Limb (tissue), 2 donors: Measurements from ENCODE around the gene HSF5.
"Not testable (repeated sequence)": the region's sequence is repeated elsewhere in the genome, so short reads cannot be mapped to it uniquely, and the experiment has no call there.

Source experiments
- DNase-seq, 2 donors: peaks; one replicate each; pipeline ENCODE4 v3.0.0-alpha.2; 2016; ENCODE audit errors: extremely low spot score in 2 of 2

Gene HSF5

GRCh38 chr17:58516644-58517377, 28.6 kb upstream of the HSF5 start:
- no peak for DNase-seq

GRCh38 chr17:58515286-58515685, 27.1 kb upstream of the HSF5 start:
- DNase-seq: no peak

- no peak for DNase-seq
Measured at GRCh38 chr17:58514770-58515157, 26.6 kb upstream of the HSF5 start.

- peak; percentile 84 to 89 for DNase-seq
Measured at GRCh38 chr17:58513965-58514769, 26.0 kb upstream of the HSF5 start, which contains the start of gene MTMR4. TSS of gene MTMR4 (minus strand) at chr17:58514638. CDS start at chr17:58514407, 231 bp downstream.

GRCh38 chr17:58513267-58513964, 25.2 kb upstream of the HSF5 start:
- no peak for DNase-seq

- DNase-seq: no peak
Measured at GRCh38 chr17:58510075-58510474, 21.9 kb upstream of the HSF5 start.

- no peak for DNase-seq
Measured at GRCh38 chr17:58508341-58509067, 20.3 kb upstream of the HSF5 start.

GRCh38 chr17:58507123-58507634, 19.0 kb upstream of the HSF5 start:
- no peak for DNase-seq

- DNase-seq: no peak
Measured at GRCh38 chr17:58506354-58507080, 18.3 kb upstream of the HSF5 start.

- DNase-seq: no peak
Measured at GRCh38 chr17:58504826-58505351, 16.7 kb upstream of the HSF5 start.

GRCh38 chr17:58503866-58504265, 15.7 kb upstream of the HSF5 start:
- no peak for DNase-seq

- not testable (repeated sequence) for DNase-seq
Measured at GRCh38 chr17:58503134-58503533, 14.9 kb upstream of the HSF5 start.

- no peak for DNase-seq
Measured at GRCh38 chr17:58501451-58501850, 13.2 kb upstream of the HSF5 start.

- no peak for DNase-seq
Measured at GRCh38 chr17:58498177-58498828, 10.1 kb upstream of the HSF5 start.

- no peak for DNase-seq
Measured at GRCh38 chr17:58493506-58493905, 5.3 kb upstream of the HSF5 start.

GRCh38 chr17:58492238-58493121, 4.3 kb upstream of the HSF5 start:
- DNase-seq: no peak

GRCh38 chr17:58491510-58492045, 3.4 kb upstream of the HSF5 start:
- no peak for DNase-seq

- DNase-seq: no peak
Measured at GRCh38 chr17:58488428-58488890, 251 bp upstream of the HSF5 start.
